HUES6 (cell line): ENCODE results near the gene RPL32.
"Not testable (repeated sequence)": the region's sequence is repeated elsewhere in the genome, so short reads cannot be mapped to it uniquely, and the experiment has no call there.

ENCODE experiments used
- H3K27ac ChIP-seq: 2 replicates; pipeline ENCODE4 v1.7.0; 2013; ENCODE audit warnings: low read depth, mild to moderate bottlenecking, low read length, inconsistent platforms
- H3K27me3 ChIP-seq: 2 replicates; pipeline ENCODE4 v1.6.1; 2013; ENCODE audit warnings: low read length; ENCODE audit not compliant: control insufficient read depth, insufficient read depth
- H3K36me3 ChIP-seq: 2 replicates; pipeline ENCODE4 v1.6.1; 2013; ENCODE audit warnings: low read length; ENCODE audit not compliant: control insufficient read depth, insufficient read depth
- H3K4me1 ChIP-seq: 2 replicates; pipeline ENCODE4 v1.6.1; 2013; ENCODE audit warnings: low read length; ENCODE audit not compliant: control insufficient read depth, insufficient read depth
- H3K4me3 ChIP-seq: 2 replicates; pipeline ENCODE4 v1.5.1; 2013; ENCODE audit warnings: low read depth, low read length
- H3K9ac ChIP-seq: one replicate; pipeline ENCODE4 v1.6.1; 2013; ENCODE audit warnings: mild to moderate bottlenecking, low read length
- H3K9me3 ChIP-seq: 2 replicates; pipeline ENCODE4 v1.6.1; 2013; ENCODE audit warnings: low read depth, low read length; ENCODE audit not compliant: control insufficient read depth, insufficient read depth

RPL32 gene

DNA sequence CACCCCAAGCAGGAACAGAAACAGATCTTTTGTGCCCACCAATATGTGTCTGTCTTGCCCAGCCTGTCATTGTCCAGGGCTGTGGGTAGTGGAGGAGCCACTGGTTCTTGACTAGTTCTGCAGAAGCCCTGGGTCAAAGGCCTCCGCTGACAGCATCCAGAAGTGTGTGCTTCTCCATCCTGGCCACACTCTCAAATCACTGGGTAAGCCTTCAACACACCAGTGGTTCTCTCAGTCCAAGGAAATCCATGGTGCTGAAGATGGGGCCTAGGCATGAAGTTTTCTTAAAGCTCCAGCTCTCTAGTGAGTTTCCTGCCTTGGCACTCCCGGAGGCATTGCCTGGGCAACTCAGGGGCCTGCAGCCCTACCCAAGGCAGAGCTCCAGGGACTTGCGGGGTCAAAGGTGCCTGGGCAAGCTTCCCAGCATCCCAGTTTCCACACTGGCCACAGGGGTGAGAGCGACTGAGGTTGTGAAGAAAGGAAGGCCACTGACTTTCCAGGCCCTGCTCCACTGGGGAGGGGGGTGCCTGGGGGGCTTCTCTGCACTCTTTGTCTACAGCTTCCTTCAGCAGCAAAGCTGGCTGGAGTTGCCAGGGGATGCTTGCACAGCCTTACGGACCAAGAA lies 37.9 kb upstream of the RPL32 start:
- peaks cover 23% of the 10 kb centered on the region for H3K27me3 ChIP-seq

GRCh38 chr3:12878758-12879157 lies 37.4 kb upstream of the RPL32 start:
- H3K27me3 ChIP-seq, result peaks cover 27% of the 10 kb centered on the region
- H3K4me3 ChIP-seq, H3K9me3 ChIP-seq, H3K36me3 ChIP-seq, H3K27ac ChIP-seq, H3K4me1 ChIP-seq, H3K9ac ChIP-seq: not testable (repeated sequence)

More for the DNA sequence above, 37.9 kb upstream of the RPL32 start:
- no peak overlapping the region for H3K27ac ChIP-seq
- no peaks in the 10 kb centered on the region for H3K9me3 ChIP-seq
- no peaks in the 10 kb centered on the region for H3K36me3 ChIP-seq
- H3K4me3 ChIP-seq, result no peak overlapping the region
- peaks cover 8% of the 10 kb centered on the region; the same call in 1 of the 2 replicates for H3K4me1 ChIP-seq
- no peak overlapping the region for H3K9ac ChIP-seq

GRCh38 chr3:12878141-12878574 lies 36.8 kb upstream of the RPL32 start:
- H3K27ac ChIP-seq, result no peak overlapping the region
- peaks cover 30% of the 10 kb centered on the region for H3K27me3 ChIP-seq
- no peaks in the 10 kb centered on the region for H3K36me3 ChIP-seq
- H3K4me3 ChIP-seq, result no peak overlapping the region
- H3K4me1 ChIP-seq, result peaks cover 8% of the 10 kb centered on the region; the same call in 1 of the 2 replicates
- no peak overlapping the region for H3K9ac ChIP-seq
- no peaks in the 10 kb centered on the region for H3K9me3 ChIP-seq

- Histone ChIP-seq H3K9me3 (no peaks in the 10 kb centered on the region), H3K27me3 (peaks cover 40% of the 10 kb centered on the region), H3K4me3 (no peak overlapping the region), H3K27ac (no peak overlapping the region), H3K36me3 (no peaks in the 10 kb centered on the region), H3K9ac (no peak overlapping the region), H3K4me1 (peaks cover 8% of the 10 kb centered on the region; the same call in 1 of the 2 replicates)
These were observed 35.7 kb upstream of the RPL32 start for GRCh38 chr3:12877040-12877439.

DNA sequence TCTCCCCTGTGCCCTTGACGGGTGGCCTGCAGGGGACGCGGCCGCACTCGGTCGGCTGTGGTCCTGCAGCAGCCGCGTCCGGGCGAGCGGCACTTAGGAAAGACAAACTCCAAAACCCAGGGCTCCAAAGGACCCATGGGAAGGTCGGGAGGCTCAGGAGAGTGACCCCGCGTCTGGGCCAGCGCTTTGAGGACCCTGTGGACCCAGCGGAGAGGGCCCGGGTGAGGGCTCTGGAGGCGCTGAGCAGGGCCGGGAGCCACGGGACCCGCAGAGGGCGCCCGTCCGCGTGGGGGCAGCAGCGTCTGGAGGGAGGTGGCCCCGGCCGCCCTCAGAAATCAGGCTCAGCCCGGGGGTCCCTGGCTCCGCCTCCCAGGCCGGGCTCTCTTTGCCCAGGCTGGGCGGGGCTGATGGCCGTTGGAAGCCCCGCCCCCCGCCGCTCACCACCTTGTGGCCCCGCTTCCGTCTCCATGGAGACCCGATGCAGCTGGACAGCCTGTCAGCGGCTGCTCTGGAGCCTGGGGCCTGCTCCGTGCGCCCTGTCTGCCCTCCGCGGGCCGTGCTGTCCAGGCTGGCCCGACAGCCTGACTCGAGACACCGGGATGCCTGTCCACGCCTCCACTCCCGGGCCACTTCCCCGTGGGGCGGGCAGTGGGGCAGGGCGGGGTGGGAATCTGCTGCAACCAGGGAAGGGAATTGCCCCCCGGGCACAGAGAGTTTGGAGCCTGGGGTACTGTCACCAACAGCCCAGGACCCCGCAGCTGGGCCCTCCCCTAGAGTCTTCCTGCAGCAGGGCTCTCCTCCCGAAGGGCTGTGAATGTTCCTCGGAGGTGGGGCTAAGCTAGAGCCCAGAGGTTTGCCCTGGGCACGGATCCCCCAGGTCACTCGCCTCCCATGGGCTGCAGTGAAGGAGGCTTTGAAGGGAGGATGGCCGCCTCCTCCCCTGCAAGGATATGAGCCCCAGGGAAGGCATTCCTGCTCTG lies 34.8 kb upstream of the RPL32 start:
- H3K27ac ChIP-seq, result no peak overlapping the region
- H3K27me3 ChIP-seq, result peaks cover 47% of the 10 kb centered on the region
- H3K36me3 ChIP-seq, result no peaks in the 10 kb centered on the region
- H3K4me3 ChIP-seq, result peak overlapping the region; percentile 61
- H3K9ac ChIP-seq, result peak overlapping the region; percentile 28
- no peaks in the 10 kb centered on the region for H3K9me3 ChIP-seq
- H3K4me1 ChIP-seq, result peaks cover 8% of the 10 kb centered on the region; the same call in 1 of the 2 replicates

- Histone ChIP-seq H3K4me3 (no peak overlapping the region), H3K9ac (no peak overlapping the region), H3K36me3 (no peaks in the 10 kb centered on the region), H3K27ac (no peak overlapping the region), H3K4me1 (peaks cover 11% of the 10 kb centered on the region; the same call in 1 of the 2 replicates), H3K27me3 (peaks cover 63% of the 10 kb centered on the region), H3K9me3 (no peaks in the 10 kb centered on the region)
These were observed 30.1 kb upstream of the RPL32 start for GRCh38 chr3:12871404-12871983.

GRCh38 chr3:12870942-12871341 lies 29.6 kb upstream of the RPL32 start:
- Histone ChIP-seq H3K9ac (no peak overlapping the region), H3K36me3 (no peaks in the 10 kb centered on the region), H3K4me3 (no peak overlapping the region), H3K4me1 (peaks cover 9% of the 10 kb centered on the region; the same call in 1 of the 2 replicates), H3K27ac (no peak overlapping the region), H3K9me3 (no peaks in the 10 kb centered on the region), H3K27me3 (peaks cover 62% of the 10 kb centered on the region)

- Histone ChIP-seq H3K4me1 (peaks cover 3% of the 10 kb centered on the region; the same call in 1 of the 2 replicates), H3K27ac (no peak overlapping the region), H3K9ac (peak overlapping the region; percentile 51), H3K36me3 (no peaks in the 10 kb centered on the region), H3K9me3 (peaks cover 9% of the 10 kb centered on the region), H3K27me3 (peaks cover 47% of the 10 kb centered on the region), H3K4me3 (peak overlapping the region; percentile 83)
These were observed 27.8 kb upstream of the RPL32 start for GRCh38 chr3:12869035-12869621.

GRCh38 chr3:12868039-12869034 lies 27.0 kb upstream of the RPL32 start:
- no peak overlapping the region for H3K27ac ChIP-seq
- H3K4me1 ChIP-seq, result peaks cover 3% of the 10 kb centered on the region; the same call in 1 of the 2 replicates
- peaks cover 9% of the 10 kb centered on the region for H3K9me3 ChIP-seq
- H3K9ac ChIP-seq, result peak overlapping the region; percentile 51
- H3K36me3 ChIP-seq, result no peaks in the 10 kb centered on the region
- H3K27me3 ChIP-seq, result peaks cover 45% of the 10 kb centered on the region
- H3K4me3 ChIP-seq, result peak overlapping the region; percentile 83

- no peaks in the 10 kb centered on the region for H3K36me3 ChIP-seq
- peaks cover 3% of the 10 kb centered on the region; the same call in 1 of the 2 replicates for H3K4me1 ChIP-seq
- H3K9ac ChIP-seq, result no peak overlapping the region
- H3K4me3 ChIP-seq, result no peak overlapping the region
- H3K9me3 ChIP-seq, result peaks cover 9% of the 10 kb centered on the region
- peaks cover 33% of the 10 kb centered on the region for H3K27me3 ChIP-seq
- no peak overlapping the region for H3K27ac ChIP-seq
These were observed 25.5 kb upstream of the RPL32 start for GRCh38 chr3:12866836-12867235.
